Upper lobe of left lung (tissue), 4 donors: Measurements from ENCODE around the gene PPP1R26.

Source experiments
- POLR2AphosphoS5 ChIP-seq, 2 donors: sonication (generic); formaldehyde crosslinking; IDR thresholded peaks; one replicate each; pipeline ENCODE4 v1.5.1; 2017; ENCODE audit warnings: antibody characterized with exemption in 2 of 2
- TF ChIP-seq, protein P1 (sequence below), 6 experiments: fragments of 450-650 bp in 4 of 6; fragments of 200-600 bp in 2 of 6; sonication (generic) in 2 of 6; IDR thresholded peaks; one replicate each; pipeline ENCODE4 v1.5.1; 2016 to 2019; ENCODE audit warnings: antibody characterized with exemption in 6 of 6

DNA sequence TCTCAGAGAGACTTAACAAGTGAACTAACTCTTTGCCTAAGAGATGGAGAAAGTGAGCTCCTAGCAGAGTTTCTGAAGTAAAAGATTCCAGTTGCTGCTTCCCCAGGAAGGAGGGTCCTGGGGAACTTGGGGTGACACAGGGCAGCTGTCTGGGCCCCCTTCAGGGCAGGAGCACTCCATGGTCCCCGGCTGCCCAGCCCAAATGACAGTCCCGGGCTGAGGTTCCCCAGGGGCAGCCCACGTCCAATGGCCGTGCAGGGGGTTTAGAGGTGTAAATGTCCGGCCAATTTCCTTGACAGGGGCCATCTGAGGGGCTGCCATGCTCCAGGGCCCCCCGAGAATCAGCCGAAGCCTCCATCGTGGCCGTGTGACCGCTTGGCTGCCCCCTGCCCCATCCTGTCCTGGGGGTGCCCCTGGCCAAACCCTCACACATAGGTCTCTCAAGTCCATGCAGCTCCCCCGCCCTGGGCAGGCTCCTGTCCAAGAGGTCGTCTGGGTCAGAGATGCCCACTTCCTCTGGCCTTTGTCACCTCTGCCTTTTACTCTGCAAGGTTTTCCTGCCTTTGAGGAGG lies 5.5 kb upstream of the PPP1R26 start:
- TF ChIP-seq, protein P1, sequence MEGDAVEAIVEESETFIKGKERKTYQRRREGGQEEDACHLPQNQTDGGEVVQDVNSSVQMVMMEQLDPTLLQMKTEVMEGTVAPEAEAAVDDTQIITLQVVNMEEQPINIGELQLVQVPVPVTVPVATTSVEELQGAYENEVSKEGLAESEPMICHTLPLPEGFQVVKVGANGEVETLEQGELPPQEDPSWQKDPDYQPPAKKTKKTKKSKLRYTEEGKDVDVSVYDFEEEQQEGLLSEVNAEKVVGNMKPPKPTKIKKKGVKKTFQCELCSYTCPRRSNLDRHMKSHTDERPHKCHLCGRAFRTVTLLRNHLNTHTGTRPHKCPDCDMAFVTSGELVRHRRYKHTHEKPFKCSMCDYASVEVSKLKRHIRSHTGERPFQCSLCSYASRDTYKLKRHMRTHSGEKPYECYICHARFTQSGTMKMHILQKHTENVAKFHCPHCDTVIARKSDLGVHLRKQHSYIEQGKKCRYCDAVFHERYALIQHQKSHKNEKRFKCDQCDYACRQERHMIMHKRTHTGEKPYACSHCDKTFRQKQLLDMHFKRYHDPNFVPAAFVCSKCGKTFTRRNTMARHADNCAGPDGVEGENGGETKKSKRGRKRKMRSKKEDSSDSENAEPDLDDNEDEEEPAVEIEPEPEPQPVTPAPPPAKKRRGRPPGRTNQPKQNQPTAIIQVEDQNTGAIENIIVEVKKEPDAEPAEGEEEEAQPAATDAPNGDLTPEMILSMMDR (IDR thresholded peaks at IDR 0.05): no peak
- TF ChIP-seq POLR2AphosphoS5 (IDR thresholded peaks at IDR 0.05): no peak
